GM19395 (cell line): Measurements from ENCODE around the gene NLGN3.
"Not testable (repeated sequence)": the region's sequence is repeated elsewhere in the genome, so short reads cannot be mapped to it uniquely, and the experiment has no call there.

Experiments
- ATAC-seq: cut with Tn5 transposase; IDR thresholded peaks from one replicate; pipeline ENCODE4 v1.9.1; 2021; ENCODE audit warnings: mild to moderate bottlenecking, moderate library complexity; ENCODE audit not compliant: unreplicated experiment

Gene NLGN3

DNA sequence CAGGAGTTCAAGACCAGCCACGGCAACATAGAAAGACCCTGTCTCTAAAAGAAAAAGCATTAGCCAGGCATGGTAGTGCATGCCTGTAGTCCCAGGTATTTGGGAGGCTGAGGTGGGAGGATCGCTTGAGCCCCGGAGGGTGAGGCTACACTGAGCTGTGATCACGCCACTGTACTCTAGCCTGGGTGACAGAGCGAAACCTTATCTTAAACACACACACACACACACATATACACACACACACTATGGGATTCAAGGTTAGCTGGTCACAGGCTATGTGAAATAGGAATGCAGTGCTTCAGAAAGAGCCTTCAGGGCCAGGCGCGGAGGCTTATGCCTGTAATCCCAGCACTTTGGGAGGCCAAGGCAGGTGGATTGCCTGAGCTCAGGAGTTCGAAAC is 23.5 kb downstream of the NLGN3 start:
- ATAC-seq = no peak

DNA sequence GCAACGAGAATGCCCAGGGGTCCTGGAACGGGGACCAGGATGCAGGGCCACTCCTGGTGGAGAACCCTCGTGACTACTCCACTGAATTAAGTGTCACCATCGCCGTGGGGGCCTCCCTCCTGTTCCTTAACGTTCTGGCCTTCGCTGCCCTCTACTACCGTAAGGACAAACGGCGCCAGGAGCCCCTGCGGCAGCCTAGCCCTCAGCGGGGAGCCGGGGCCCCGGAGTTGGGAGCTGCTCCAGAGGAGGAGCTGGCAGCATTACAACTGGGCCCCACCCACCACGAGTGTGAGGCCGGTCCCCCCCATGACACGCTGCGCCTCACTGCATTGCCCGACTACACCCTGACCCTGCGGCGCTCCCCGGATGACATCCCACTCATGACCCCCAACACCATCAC is 24.9 kb downstream of the NLGN3 start:
- ATAC-seq = no peak

DNA sequence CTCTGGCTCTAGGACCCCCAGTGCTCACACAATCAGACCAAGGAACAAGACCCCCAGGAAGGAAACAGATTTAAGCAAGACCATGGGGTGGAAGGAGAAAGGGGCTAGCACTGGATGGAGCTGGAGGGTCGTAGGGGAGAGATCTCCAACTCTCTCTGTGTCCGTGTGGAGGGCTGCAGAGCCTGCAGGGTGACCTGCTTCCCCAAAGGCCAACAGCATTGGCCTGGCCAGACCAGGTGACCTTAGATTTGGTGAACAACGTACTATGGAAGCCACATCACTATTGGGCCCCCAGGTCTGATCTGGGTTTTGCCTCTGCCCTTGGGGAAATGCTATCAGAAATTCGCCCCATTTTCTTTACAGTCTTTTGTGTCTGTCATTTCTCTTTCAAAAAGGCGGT is 26.0 kb downstream of the NLGN3 start:
- ATAC-seq = no peak

DNA sequence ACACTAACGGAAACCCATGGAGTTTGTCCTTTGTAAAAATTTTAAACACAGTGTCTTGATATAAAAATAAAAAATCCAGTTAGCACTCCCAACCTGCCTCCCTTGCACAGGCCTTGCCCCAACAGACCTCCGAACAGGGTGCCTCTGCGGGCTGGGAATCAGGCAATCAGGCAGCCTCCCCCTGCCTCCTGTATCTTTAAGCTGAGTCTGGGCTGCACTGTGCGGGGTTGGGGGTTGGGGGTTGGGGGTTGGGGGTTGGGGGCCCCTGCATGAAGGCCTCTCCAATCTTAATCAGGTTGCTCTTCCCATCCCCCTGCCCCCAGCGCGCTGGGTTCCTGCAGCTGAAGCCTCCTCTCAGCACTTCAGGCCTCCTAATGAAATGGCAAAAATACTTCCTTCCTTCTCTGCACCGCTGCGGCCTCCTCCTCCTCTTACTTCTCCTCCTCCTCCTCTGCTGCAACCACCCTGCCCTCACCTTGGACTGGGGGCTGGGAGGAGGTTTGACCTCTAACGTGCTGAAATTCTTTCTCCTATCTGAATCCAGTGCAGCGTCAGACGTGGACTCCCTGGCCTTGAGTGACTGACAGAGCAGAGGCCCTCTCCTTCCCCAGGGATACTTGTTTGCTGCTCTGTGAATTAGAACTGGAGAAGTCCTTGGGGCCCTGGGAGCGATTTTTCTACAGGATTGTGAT is 26.6 kb downstream of the NLGN3 start:
- no peak for ATAC-seq

DNA sequence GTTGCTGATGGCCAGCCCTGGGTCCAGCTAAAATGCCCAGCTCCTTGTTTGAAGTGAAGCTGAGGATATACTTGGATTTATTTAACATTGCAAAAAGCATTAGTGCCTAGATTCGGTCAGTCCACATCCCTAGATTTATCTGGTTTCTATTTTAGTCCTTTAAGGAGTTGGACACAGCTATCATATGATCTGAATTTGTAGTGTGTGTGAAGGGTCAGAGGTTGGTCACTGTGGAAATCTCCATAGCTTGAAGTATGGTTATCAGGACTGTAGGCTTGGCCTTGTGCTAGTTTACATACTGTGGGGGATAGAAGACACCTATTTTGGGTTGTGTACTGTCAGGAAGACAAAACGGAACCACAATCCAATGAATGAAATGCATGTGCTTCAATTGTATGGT is 28.8 kb downstream of the NLGN3 start:
- no peak for ATAC-seq

DNA sequence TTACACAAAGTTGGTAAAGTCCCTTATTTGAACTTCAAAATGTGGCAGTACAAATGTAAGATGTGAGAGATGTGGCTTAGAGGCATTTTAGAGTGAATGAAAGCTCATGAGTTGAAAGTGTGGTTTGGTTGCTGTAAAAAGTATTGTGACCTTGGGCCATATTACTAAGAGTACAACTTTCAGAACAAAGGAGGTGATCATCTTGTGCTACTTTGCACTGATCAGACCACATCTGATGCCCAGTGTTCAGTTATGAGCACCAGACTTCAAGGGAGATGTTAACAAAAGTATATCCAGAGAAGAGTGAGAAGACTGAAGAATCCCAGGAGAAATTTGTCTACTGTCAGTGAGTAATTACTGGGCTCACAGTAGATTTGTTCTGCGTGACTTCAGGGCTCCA is 30.2 kb downstream of the NLGN3 start:
- ATAC-seq = no peak

DNA sequence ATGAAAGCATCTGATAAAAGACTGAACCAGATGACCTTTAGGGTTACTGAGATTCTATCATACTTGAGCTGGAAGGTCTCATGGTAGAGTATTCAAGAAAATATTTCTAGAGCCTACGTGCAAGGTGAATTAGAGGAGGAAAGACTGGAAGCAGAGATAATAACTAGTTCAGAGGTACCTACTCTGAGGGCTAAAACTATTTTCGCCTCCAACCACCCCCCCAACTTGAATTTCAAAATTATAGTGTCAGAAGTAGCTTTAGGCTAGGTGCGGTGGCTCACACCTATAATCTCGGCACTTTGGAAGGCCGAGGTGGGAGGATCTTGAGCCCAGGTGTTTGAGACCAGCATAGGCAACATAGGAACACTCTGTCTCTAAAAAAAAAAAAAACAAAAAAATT is 30.9 kb downstream of the NLGN3 start:
- no peak for ATAC-seq

DNA sequence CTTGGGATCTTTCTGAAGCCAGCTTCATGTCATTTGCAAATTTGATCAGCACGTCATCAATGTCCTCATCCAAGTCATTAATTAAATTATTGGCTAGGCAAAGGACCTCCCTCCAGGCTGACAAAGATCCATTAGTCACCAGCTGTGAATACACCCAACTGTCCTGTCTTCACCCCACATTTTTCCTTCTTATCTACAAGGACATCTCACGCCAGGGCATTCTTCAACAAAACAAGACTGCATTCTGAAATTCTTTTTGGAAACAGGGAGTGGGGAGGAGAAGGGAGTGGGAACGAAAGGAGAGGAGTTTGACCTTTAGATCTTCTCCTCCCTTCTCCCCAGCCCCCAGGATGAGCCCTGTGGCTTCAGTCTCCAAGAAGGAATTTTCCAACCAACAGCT is 32.7 kb downstream of the NLGN3 start:
- no peak for ATAC-seq

DNA sequence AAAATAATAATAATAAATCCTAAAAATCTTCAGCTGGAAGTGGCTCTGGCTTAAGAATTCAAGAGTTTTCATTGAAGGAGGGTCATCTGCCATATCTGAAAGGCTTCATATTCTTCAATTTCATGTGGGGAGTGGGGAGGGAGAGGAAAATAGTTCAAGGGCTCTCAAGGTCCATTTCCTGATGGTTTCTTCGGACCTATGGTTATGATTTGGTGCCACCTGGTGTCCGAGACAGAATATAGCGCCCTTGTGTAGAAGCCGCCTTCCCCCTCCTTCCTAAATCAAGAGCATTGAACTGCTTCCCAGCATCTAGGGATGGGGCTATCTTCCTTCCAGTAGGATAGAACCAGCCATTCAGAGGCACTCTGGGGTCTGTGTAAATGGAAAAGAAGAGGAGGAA is 34.3 kb downstream of the NLGN3 start:
- no peak for ATAC-seq

DNA sequence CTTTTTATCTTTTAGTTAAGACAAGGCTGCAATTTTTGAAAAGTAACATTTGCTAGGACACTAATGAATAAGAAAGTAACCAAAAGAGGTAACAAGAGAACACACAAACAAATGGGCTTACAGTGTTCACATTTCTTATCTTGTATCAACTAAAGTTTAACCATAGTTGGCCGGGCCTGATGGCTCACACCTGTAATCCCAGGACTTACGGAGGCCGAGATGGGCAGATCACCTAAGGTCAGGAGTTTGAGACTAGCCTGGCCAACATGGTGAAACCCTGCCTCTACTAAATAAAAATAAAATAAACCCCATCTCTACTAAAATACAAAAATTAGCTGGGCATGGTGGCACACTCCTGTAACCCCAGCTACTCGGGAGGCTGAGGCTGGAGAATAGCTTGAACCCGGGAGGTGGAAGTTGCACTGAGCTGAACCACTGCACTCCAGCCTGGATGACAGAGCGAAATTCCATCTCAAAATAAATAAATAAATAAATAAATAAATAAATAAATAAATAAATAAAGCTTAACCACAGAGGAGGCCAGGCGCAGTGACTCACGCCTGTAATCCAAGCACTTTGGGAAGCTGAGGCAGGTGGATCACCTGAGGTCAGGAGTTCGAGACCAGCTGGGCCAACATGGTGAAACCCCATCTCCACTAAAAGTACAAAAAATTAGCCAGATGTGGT is 36.1 kb downstream of the NLGN3 start:
- not testable (repeated sequence) for ATAC-seq

DNA sequence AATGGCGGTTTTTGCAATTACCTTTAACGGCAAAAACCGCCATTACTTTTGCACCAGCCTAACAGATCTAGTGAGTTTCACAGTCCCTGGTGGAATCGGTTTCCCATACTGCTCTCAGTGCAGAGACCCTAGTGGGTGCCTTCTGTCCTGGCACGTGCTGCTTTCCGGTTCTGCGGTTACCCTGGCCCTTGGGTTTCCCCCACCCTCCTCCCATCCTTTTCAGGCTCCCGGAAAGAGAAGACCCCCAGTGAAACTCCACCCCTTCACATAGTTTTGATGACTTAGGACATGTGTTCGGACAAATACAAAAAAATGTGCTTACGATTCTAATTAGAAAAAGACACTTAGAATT is 36.9 kb downstream of the NLGN3 start:
- peak; percentile 54 for ATAC-seq

DNA sequence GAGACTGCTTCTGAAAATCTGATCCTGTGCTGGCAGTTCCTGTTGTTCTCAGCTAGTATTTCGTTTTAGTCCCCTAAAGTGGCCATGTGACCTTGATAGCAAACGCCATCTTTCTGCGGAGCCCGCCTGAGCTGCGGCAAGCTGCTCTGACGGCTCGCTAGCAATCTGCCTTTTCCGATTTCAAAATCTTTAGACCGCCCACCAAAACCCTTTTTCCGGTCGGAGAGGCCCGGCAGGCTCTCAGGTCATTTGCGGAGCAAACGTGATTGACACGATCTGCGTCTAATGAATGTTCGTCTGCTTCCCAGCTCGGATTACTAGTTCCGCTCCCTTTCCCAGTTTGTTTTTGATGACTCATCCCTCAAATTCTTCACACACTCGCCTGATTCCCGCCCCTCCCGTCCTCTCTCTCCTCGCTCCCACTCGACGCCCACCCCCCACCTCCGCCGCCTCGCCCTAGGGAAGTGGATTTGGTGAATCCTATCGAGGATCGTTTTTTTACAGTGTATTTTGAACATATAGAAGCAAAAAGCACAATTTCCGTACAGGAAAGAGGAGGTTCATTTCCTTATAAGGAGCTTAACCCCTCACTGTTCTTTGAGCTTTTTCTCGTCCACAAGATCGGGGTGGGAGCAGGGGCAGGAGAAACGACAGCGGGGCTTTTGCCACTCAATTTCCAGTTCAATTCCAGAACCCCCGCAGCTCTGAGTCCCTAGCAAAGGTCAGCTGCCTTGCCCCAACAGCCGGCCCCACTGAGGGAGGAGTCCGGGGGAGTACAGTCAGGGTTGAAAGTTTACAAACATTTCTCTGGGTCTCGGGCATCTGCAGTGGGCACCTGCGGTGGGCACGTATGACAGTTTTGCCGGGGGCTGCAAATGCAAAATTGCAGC is 37.5 kb downstream of the NLGN3 start:
- peak; percentile 85 for ATAC-seq

DNA sequence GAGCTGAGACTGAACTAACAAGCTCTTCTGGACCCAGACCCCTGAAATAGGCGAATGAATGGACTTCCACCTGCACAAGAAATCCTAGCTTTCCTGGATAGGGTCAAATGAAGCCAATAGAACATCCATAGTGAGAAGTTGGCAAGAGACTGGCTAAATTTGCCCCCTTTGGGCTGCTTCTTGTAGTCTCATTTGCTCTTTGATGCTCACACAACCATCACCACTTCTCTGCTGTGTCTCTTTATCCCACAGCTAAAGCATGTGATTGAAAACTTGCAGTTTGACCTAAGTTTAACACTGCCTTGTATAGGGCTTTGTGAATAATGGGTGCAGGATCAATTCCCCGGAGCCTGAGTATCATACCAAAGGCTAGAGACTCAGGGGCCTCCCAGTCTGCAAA is 38.2 kb downstream of the NLGN3 start:
- ATAC-seq = no peak

DNA sequence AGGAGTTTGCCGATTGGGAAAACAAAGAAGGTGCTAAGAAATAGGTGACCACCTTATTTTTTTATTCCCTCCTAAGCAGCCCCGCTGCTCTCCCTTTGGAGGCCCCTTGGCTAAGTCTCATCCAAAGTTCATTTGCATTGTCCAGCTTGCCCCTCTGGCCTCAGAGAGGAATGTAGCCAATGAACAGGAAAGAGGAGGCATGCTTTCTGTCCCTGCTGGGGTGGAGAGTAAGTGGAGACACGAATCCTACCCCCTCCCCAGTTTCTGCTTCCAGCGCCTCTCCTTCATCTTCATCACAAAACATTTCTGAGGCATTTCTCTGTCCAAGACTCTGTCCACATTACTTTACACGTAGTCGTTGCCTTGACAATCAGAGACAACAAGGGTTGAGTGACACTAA is 38.7 kb downstream of the NLGN3 start:
- no peak for ATAC-seq

DNA sequence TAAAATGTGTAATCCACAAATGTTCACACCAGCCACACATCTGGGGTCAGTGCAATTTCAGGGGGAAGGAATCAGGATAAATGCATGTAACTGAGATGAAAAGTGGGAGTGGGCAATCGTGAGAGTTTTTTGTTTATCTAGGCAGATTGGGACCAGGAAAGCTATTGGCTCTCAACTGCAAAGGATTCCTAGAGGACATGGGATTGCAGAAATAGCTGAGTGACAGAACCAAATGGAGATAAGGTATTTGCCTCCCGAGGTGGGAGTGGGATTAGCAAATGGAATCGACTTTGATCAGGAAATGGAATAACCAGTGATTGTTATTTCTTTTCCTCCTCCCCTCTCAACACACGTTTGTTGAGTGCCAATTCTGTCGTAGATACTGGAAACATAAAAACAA is 39.5 kb downstream of the NLGN3 start:
- ATAC-seq = no peak

DNA sequence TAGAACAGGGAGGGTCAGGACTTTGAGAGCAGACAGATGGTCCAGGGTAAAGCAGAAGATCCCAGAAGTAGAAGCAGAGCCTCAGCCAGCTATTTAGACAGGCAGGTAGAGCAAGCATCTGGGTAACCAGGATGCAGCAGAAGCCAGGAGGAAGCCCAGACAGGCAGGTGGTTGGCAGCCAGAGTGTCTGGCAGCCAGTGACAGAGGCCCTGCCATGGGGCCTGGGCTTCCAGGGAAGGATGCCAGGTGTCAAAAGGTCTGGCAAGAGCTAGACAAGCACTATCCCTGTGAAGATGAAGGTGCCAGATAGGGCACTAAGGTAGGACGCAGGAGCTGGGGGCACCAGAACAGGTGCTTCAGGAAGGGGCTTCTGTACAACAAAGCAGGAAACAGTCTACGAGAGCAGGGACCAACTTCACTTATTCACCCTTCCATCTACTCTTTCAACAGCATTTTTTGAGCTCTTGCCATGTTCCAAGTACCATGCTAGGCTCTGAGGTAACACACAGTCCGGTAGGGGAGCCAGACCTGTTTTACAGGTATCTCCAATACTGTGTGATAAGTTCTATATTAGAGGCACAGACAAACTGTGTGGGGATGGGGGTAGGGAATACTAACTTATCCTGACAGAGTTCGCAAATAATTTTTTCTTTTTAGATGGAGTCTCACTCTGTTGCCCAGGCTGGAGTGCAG is 40.3 kb downstream of the NLGN3 start:
- ATAC-seq = no peak

DNA sequence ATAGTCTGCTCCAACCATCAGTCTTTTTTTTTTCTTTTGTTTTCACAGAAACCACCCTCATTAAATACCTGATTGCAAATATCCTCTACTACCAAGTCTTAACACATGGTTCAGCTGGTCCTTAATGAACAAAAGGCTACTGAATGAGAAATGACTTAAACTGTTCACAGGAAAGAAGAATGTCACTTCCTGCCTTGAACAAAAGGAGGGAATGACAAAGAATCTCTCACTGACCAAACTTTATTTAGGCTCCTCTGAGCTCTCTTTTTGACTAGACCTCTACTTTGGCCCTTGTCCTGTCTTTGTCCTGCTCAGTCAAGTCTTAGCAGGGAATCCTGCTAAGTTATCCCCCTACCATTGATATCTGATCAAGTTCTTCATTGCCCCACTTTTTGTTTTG is 46.6 kb downstream of the NLGN3 start:
- ATAC-seq = no peak

DNA sequence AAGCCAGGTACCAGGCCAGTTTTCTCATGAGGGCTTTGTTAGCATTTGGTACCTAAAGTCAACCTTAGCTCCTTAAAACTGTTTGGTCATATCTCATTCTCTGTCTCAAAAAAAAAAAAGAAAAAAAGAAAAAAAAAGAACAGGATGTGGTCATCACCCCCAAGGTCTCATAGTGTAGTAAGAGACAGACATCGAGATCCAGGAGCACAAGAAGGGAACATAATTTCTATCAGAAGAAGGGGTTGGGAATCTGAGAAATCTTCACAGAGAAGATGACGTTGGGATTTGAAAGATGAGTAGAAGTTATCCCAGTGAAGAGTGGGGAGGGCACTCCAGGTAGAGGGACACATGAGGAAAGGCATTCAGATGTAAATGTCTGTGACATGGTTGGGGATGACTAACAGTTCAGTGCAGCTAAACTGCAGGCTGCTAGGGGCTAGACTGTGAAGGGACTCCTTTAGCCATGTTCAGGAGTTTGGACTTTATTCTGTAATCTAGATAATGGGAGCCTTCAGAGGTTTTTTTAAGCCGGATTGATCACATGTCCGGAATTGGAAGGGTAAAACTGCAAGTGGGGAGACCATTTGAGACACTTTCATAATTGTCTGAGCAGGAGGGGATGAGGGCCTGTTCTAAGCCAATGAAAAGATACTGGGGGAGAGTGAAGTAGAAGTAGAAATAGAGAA is 51.5 kb downstream of the NLGN3 start:
- peak; percentile 59 for ATAC-seq

DNA sequence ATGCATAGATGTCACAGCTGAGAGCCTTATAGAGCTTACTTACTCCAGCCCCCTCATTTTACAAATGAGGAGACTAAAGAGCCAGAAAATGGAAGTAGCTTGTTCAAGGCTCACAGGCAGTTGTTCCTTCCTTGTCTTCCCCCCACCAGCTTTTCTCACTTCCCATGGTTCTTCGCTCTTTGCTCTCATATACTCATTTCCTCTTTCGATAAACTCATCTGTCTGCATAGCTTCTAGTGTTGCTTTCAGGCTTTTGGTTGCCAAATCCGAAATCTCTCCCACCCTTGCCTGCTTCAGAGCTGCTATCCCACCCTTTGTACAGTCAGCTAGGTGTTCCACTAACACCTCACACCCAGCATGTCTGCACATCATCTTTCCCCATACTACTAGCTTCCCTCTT is 53.4 kb downstream of the NLGN3 start:
- ATAC-seq = peak; percentile 67

DNA sequence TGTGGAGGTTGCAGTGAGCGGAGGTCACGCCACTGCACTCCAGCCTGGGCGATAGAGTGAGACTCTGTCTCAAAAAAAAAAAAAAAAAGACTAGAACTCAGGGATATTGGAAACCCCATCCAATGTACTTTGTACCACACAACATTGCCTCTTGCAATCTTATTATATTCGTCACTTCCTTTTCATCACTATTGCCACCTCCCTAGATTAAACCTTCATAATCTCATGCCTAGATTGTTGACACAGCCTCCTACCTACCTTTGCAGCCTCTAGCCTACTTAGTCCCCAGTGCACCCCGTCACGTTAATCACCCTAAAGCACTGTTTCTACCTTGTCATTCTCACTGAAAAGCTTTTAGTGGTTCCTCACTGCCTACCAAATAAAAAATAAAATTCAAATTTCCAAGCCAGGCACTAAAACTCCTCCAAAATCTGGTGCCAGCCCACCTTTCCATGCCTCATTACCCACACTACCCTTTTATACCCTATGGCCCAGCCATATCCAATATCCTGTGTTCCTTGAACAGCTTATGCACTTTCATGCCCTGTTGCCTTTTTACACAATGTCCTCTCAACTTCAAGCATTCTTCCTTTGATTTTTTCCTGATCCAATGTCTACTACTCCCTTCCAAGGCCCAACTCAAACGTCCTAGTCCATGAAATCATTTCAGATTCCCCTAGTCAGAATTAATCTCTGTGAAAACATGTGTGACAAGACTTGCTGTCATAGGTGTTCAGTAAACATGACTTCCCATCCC is 54.8 kb downstream of the NLGN3 start:
- no peak for ATAC-seq
